ENCODE data around the gene NPRL2.

DNA sequence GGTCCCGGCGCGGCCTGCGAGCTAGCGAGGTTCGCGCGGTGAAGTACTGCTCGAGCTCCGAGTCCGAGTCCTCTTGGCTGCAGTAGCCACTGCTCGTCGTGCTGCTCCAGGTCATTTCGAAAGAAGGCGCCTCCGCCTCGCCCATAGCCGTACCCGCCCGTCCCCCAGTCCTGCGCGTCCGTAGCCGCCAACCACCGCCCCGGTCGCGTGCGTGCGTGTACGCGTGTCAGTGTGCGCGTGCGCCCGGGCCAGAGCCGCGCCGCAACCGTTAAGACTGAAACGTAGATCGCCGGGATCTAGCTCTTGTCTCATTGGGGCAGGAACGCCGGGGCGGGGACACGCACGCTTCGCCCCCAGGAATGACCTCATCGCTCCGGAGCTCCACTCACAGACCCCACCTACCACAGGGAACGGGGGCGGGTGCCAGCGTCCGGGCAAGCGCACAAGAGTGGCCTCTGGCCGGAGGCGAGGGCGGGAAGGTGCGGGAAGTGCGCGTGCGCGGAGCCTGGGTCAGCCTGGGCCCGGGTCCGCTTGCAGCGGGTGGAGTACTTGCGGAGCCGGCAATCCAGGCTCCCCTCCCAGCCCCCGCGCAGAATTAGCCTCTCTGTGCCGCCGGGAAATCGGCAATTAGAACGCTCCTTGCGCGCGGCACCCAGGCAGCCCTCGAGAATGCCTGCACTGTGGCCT is 13.3 kb downstream of the NPRL2 start:
- TF ChIP-seq POLR2A (IDR thresholded peaks at IDR 0.05) (peak; percentile 21), CTCF (IDR thresholded peaks at IDR 0.05) (no peak)
